Endothelial cell of umbilical vein (primary cell): ENCODE results near the gene LYRM7. TPM values are rescaled to one million over a fixed set of nuclear protein-coding genes. Genes with fewer than 3 reads are reported as not detected.

ENCODE experiments used
- BruUV-seq: library from RNA; stranded (reverse); fragments of 400-500 nt; replicated peaks from 2 replicates; lab custom pipeline; 2021; lab: Mats Ljungman, UMichigan
- CTCF ChIA-PET: fragments of 300-600, 350-600 bp; sonication (Branson Sonifier 250); formaldehyde crosslinking; loops from one replicate; lab custom pipeline; 2021; ENCODE audit warnings: antibody characterized with exemption, inconsistent platforms; lab: Charles Lee
- POLR2A ChIA-PET: fragments of 300-600, 350-600 bp; sonication (Branson Sonifier 250); formaldehyde crosslinking; loops from one replicate; lab custom pipeline; 2021; ENCODE audit warnings: antibody characterized with exemption, inconsistent platforms; lab: Charles Lee
- DNase-seq: peaks from one replicate; pipeline ENCODE4 v3.0.0-alpha.2; 2011; ENCODE audit warnings: low read depth, low spot score
- FAIRE-seq: peaks from 2 replicates; lab custom pipeline; 2011; peaks lifted over from hg19 to GRCh38; lab: Jason Lieb, UNC
- H2AFZ ChIP-seq: 2 replicates; pipeline ENCODE4 v1.6.0; 2012; ENCODE audit warnings: low read depth, low read length, control low read depth, inconsistent platforms
- H3K27ac ChIP-seq: 2 replicates; pipeline ENCODE4 v1.5.1; 2011; ENCODE audit warnings: low read depth, mild to moderate bottlenecking, control low read depth, low read length, moderate library complexity; ENCODE audit not compliant: insufficient read depth
- H3K27me3 ChIP-seq, 2 experiments: 2 replicates each; pipeline versions ENCODE4 v1.6.0 to v1.6.1; 2011; ENCODE audit warnings: low read length in 2 of 2, mixed read lengths in 1 of 2; ENCODE audit not compliant: control insufficient read depth in 2 of 2, insufficient read depth in 2 of 2
- H3K36me3 ChIP-seq, 2 experiments: 2 replicates in 1 of 2; 3 replicates in 1 of 2; pipeline ENCODE4 v1.5.1; 2011; ENCODE audit warnings: low read length in 2 of 2, mild to moderate bottlenecking in 1 of 2, moderate library complexity in 1 of 2; ENCODE audit not compliant: control insufficient read depth in 2 of 2, insufficient read depth in 2 of 2; ENCODE audit errors: extremely low read depth in 1 of 2
- H3K4me1 ChIP-seq: 3 replicates; pipeline ENCODE4 v1.5.1; 2011; ENCODE audit warnings: mild to moderate bottlenecking, low read length; ENCODE audit not compliant: control insufficient read depth, insufficient read depth; ENCODE audit errors: extremely low read depth
- H3K4me2 ChIP-seq: 2 replicates; pipeline ENCODE4 v1.6.1; 2011; ENCODE audit warnings: low read length, control low read depth, mixed read lengths; ENCODE audit not compliant: insufficient read depth
- H3K4me3 ChIP-seq, 3 experiments: fragments of 200-600 bp in 1 of 3; sonication (generic), shearing (Covaris generic) in 1 of 3; replicated peaks in 1 of 3; 2 replicates each; pipeline ENCODE4 v1.5.1; 2011 to 2016; ENCODE audit warnings: control low read depth in 3 of 3, low read length in 3 of 3, mild to moderate bottlenecking in 2 of 3, inconsistent platforms in 1 of 3, low read depth in 1 of 3, moderate library complexity in 1 of 3; ENCODE audit not compliant: insufficient read depth in 1 of 3
- H3K79me2 ChIP-seq: 2 replicates; pipeline ENCODE4 v1.6.0; 2012; ENCODE audit warnings: low read length, inconsistent platforms; ENCODE audit not compliant: control insufficient read depth, insufficient read depth
- H3K9ac ChIP-seq: replicated peaks from 2 replicates; pipeline ENCODE3; 2011; ENCODE audit warnings: low read length, control low read depth; ENCODE audit not compliant: insufficient read depth; ENCODE audit errors: extremely low read depth
- H3K9me1 ChIP-seq: replicated peaks from 3 replicates; pipeline ENCODE4 v1.6.0; 2011; ENCODE audit warnings: mild to moderate bottlenecking, low read length; ENCODE audit not compliant: control insufficient read depth, insufficient read depth; ENCODE audit errors: extremely low read depth
- H3K9me3 ChIP-seq: replicated peaks from 2 replicates; pipeline ENCODE4 v1.5.1; 2012; ENCODE audit warnings: low read length, inconsistent platforms; ENCODE audit not compliant: control insufficient read depth, insufficient read depth
- H4K20me1 ChIP-seq: replicated peaks from 2 replicates; pipeline ENCODE3; 2011; ENCODE audit warnings: mild to moderate bottlenecking, low read length; ENCODE audit not compliant: control insufficient read depth, insufficient read depth; ENCODE audit errors: extremely low read depth
- EZH2 ChIP-seq: IDR thresholded peaks from 2 replicates; pipeline ENCODE4 v1.6.1; 2012; ENCODE audit warnings: borderline replicate concordance, low read depth, mild to moderate bottlenecking, moderate library complexity, low read length, inconsistent platforms; ENCODE audit not compliant: severe bottlenecking
- FOS ChIP-seq: IDR thresholded peaks from 2 replicates; pipeline ENCODE4 v1.6.1; 2011; ENCODE audit warnings: mild to moderate bottlenecking, low read length, moderate library complexity, borderline replicate concordance; ENCODE audit not compliant: insufficient read depth
- JUN ChIP-seq: IDR thresholded peaks from 2 replicates; pipeline ENCODE4 v1.6.1; 2011; ENCODE audit warnings: borderline replicate concordance, low read depth; ENCODE audit not compliant: insufficient read length, insufficient read depth
- MYC ChIP-seq: IDR thresholded peaks from one replicate; pipeline ENCODE4 v1.6.1; 2011; ENCODE audit warnings: mild to moderate bottlenecking, low read depth, low read length
- dilution Hi-C: fragments of 300-500 bp; cut with MboI; formaldehyde crosslinking; loops from one replicate; pipeline ENCODE4 v1.15.0; 2019; ENCODE audit warnings: low sequenced_read_pairs; ENCODE audit not compliant: extremely low pct_ligation_motif_present
- intact Hi-C: fragments of 100-400 bp; cut with micrococcal nuclease; formaldehyde crosslinking; loops from one replicate; pipeline ENCODE4 v1.10.0; 2022
- polyA plus RNA-seq, 4 experiments: library from polyadenylated mRNA; depleted of rRNA in 3 of 4; stranded (reverse) in 3 of 4; unstranded in 1 of 4; fragments of >200 nt; gene quantifications; 2 replicates each; pipeline versions ENCODE4 v1.2.1 to v1.2.3, GENCODE V29; 2011 to 2012; ENCODE audit warnings: missing spikeins in 1 of 4
- total RNA-seq: library from RNA; stranded (reverse); gene quantifications from 2 replicates; pipeline ENCODE4 v1.2.3, GENCODE V29; 2021
- TF ChIP-seq, protein P1 (sequence below), 2 donors: IDR thresholded peaks; 1 replicate in 1 of 2; 2 replicates in 1 of 2; pipeline ENCODE4 v1.5.1; 2011; ENCODE audit warnings: low read length in 2 of 2, mild to moderate bottlenecking in 2 of 2, moderate library complexity in 2 of 2, control low read depth in 1 of 2, inconsistent platforms in 1 of 2, low read depth in 1 of 2; ENCODE audit not compliant: insufficient read depth in 1 of 2; ENCODE audit errors: extremely low read depth in 1 of 2

The LYRM7 gene
- total and polyA plus RNA-seq, 2 donors (not counting 3 experiments of a cell fraction or from before 2014, with no cell fraction given) = 0.88 to 7.5 TPM

DNA sequence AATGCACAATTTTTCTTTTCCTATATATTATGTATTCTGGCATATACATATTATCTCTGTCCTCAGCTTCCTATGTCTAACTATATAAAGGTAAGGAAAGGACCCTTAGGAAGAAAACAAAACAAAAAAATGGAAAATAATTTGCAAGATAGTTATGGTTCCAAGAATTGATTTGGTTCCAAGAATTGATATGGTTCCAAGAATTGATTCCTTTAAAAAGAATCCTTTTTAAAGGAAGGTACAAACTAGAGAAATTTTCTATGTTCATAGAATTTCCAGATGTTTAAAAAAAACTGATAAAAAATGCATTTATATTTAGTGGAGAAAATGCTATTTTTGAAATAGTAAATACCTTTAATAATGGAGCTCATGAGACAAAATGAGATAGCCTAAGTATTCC is 12.1 kb downstream of the LYRM7 start:
- Histone ChIP-seq H3K4me1 (no peaks in the 10 kb centered on the region), H3K9me3 (no peaks in the 10 kb centered on the region), H4K20me1 (no peaks in the 10 kb centered on the region), H3K9me1 (no peaks in the 10 kb centered on the region), H3K4me3 (no peak overlapping the region), H3K4me2 (no peak overlapping the region), H3K27ac (no peak overlapping the region), H3K9ac (no peak overlapping the region), H3K36me3 (no peaks in the 10 kb centered on the region), H3K79me2 (no peaks in the 10 kb centered on the region), H2AFZ (no peak overlapping the region), H3K27me3 (no peaks in the 10 kb centered on the region)
- BruUV-seq = no TSS peak
- DNase-seq (no peak), FAIRE-seq (no peak)
- TF ChIP-seq MYC (no peak), EZH2 (no peak), JUN (no peak), FOS (no peak)
- TF ChIP-seq, protein P1, sequence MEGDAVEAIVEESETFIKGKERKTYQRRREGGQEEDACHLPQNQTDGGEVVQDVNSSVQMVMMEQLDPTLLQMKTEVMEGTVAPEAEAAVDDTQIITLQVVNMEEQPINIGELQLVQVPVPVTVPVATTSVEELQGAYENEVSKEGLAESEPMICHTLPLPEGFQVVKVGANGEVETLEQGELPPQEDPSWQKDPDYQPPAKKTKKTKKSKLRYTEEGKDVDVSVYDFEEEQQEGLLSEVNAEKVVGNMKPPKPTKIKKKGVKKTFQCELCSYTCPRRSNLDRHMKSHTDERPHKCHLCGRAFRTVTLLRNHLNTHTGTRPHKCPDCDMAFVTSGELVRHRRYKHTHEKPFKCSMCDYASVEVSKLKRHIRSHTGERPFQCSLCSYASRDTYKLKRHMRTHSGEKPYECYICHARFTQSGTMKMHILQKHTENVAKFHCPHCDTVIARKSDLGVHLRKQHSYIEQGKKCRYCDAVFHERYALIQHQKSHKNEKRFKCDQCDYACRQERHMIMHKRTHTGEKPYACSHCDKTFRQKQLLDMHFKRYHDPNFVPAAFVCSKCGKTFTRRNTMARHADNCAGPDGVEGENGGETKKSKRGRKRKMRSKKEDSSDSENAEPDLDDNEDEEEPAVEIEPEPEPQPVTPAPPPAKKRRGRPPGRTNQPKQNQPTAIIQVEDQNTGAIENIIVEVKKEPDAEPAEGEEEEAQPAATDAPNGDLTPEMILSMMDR (IDR thresholded peaks at IDR 0.05; ENCODE audit: extremely low read depth in 1 of 2, insufficient read depth in 1 of 2, low read depth in 1 of 2, low read length in 2 of 2) = no peak
- intact Hi-C loops = no loop called here
- dilution Hi-C loops = no loop called here
- ChIA-PET POLR2A (no interaction called here), CTCF (no interaction called here)
